ENCODE measurements around the gene STK38L.

The STK38L gene

GRCh38 chr12:27246141-27246540 lies 2.1 kb downstream of the STK38L start:
- no peaks in the 10 kb centered on the region; the same call in 1 of the 2 replicates for H3K9me3 ChIP-seq (ENCODE audit: control insufficient read depth, insufficient read depth, low read depth, low read length)
- no peak overlapping the region for H3K4me3 ChIP-seq (ENCODE audit: low read depth, low read length)
- TF ChIP-seq ZNF513 (tag by site-specific recombination; IDR thresholded peaks at IDR 0.05) (no peak), ZSCAN16 (tag by site-specific recombination; IDR thresholded peaks at IDR 0.05) (no peak), ZNF341 (tag by site-specific recombination; IDR thresholded peaks at IDR 0.05; ENCODE audit: low read depth) (no peak), ZNF76 (tag by site-specific recombination; IDR thresholded peaks at IDR 0.05; ENCODE audit: borderline replicate concordance, low read depth) (no peak), SCRT1 (tag by site-specific recombination; IDR thresholded peaks at IDR 0.05; ENCODE audit: borderline replicate concordance) (no peak), SP2 (tag by site-specific recombination; IDR thresholded peaks at IDR 0.05) (no peak), ZNF837 (tag by site-specific recombination; IDR thresholded peaks at IDR 0.05) (no peak), PRDM2 (tag by site-specific recombination; IDR thresholded peaks at IDR 0.05; ENCODE audit: borderline replicate concordance) (no peak), ZNF610 (tag by site-specific recombination; IDR thresholded peaks at IDR 0.05; ENCODE audit: borderline replicate concordance) (no peak), ZFP41 (tag by site-specific recombination; IDR thresholded peaks at IDR 0.05; ENCODE audit: borderline replicate concordance) (no peak), ZNF530 (tag by site-specific recombination; IDR thresholded peaks at IDR 0.05; ENCODE audit: low read depth) (no peak), ZNF544 (tag by site-specific recombination; IDR thresholded peaks at IDR 0.05) (no peak), PBX3 (CRISPR knock-in tag; IDR thresholded peaks at IDR 0.05) (no peak), GLIS1 (tag by site-specific recombination; IDR thresholded peaks at IDR 0.05) (no peak), ZSCAN30 (tag by site-specific recombination; IDR thresholded peaks at IDR 0.05) (no peak), ZNF24 (tag by site-specific recombination; IDR thresholded peaks at IDR 0.05) (no peak), ZNF239 (tag by site-specific recombination; IDR thresholded peaks at IDR 0.05) (no peak)
- no peak overlapping the region for H3K27ac ChIP-seq (ENCODE audit: extremely low read depth, low read depth, low read length)
- ChIA-PET CTCF (interaction anchor here (0.6 kb wide), 1 partner anchor 58 kb away, joined by 3 read pairs; no protein-coding TSS in a partner anchor), POLR2A (no interaction called here)
- H3K4me1 ChIP-seq (ENCODE audit: control insufficient read depth, insufficient read depth, low read length), result peaks cover 16% of the 10 kb centered on the region
- no peaks in the 10 kb centered on the region for H3K36me3 ChIP-seq (ENCODE audit: control insufficient read depth in 2 of 2, insufficient read depth in 1 of 2, low read length in 2 of 2)

GRCh38 chr12:27246774-27247173 lies 2.7 kb downstream of the STK38L start:
- Histone ChIP-seq H3K4me1 (ENCODE audit: control insufficient read depth, insufficient read depth, low read length) (peaks cover 16% of the 10 kb centered on the region), H3K4me3 (ENCODE audit: low read depth, low read length) (no peak overlapping the region), H3K36me3 (ENCODE audit: control insufficient read depth in 2 of 2, insufficient read depth in 1 of 2, low read length in 2 of 2) (no peaks in the 10 kb centered on the region), H3K9me3 (ENCODE audit: control insufficient read depth, insufficient read depth, low read depth, low read length) (no peaks in the 10 kb centered on the region; the same call in 1 of the 2 replicates), H3K27ac (ENCODE audit: extremely low read depth, low read depth, low read length) (no peak overlapping the region)
- ChIA-PET POLR2A (no interaction called here), CTCF (no interaction called here)
- TF ChIP-seq GLI4 (tag by site-specific recombination; IDR thresholded peaks at IDR 0.05) (no peak), TCF7L2 (IDR thresholded peaks at IDR 0.05; ENCODE audit: borderline replicate concordance, low read depth, low read length) (no peak), ZBTB20 (tag by site-specific recombination; IDR thresholded peaks at IDR 0.05) (no peak), ZNF366 (tag by site-specific recombination; conservative IDR thresholded peaks at IDR 0.05) (peak; percentile 40; the same call in 1 of the 2 replicates), MEIS1 (CRISPR knock-in tag; IDR thresholded peaks at IDR 0.05; ENCODE audit: borderline replicate concordance) (no peak), ZNF2 (tag by site-specific recombination; IDR thresholded peaks at IDR 0.05) (no peak), SCRT2 (tag by site-specific recombination; IDR thresholded peaks at IDR 0.05) (no peak), TSHZ1 (tag by site-specific recombination; IDR thresholded peaks at IDR 0.05; ENCODE audit: borderline replicate concordance) (no peak)
